ENCODE measurements around the gene UBE2L3. TPM values are rescaled to one million over a fixed set of nuclear protein-coding genes. Genes with fewer than 3 reads are reported as not detected.

UBE2L3 gene
- polyA plus RNA-seq, 2 of the 4 experiments (the other 2 are of a cell fraction): 54.9 to 55.6 TPM

GRCh38 chr22:21587803-21588611 is 20.5 kb downstream of the UBE2L3 start (continued):
- TF ChIP-seq HMGXB4 (CRISPR knock-in tag; IDR thresholded peaks at IDR 0.05; ENCODE audit: borderline replicate concordance) (no peak), SMC3 (IDR thresholded peaks at IDR 0.05) (no peak), MYC (IDR thresholded peaks at IDR 0.05; ENCODE audit: borderline replicate concordance, low read length) (no peak)

GRCh38 chr22:21589396-21589795 is 21.9 kb downstream of the UBE2L3 start:
- H3K4me3 ChIP-seq: no peak overlapping the region
- no peak for DNase-seq (ENCODE audit: low read depth in 1 of 2, low spot score in 1 of 2)
- ATAC-seq: no peak
- WGBS (ENCODE audit: missing lambda C conversion rate): 86% methylated on average over 6 of the region's 8 CpGs
- TF ChIP-seq FOSL2 (IDR thresholded peaks at IDR 0.05) (no peak), FOSL2 (CRISPR knock-in tag; IDR thresholded peaks at IDR 0.05) (no peak), KDM1A (IDR thresholded peaks at IDR 0.05; ENCODE audit: low read depth) (no peak), POLR2A (IDR thresholded peaks at IDR 0.05; ENCODE audit: low read length) (no peak), NFE2L2 (conservative IDR thresholded peaks at IDR 0.05; ENCODE audit: low read length) (no peak), HMGXB4 (CRISPR knock-in tag; IDR thresholded peaks at IDR 0.05; ENCODE audit: borderline replicate concordance) (no peak), HES2 (IDR thresholded peaks at IDR 0.05) (no peak), MAFK (IDR thresholded peaks at IDR 0.05; ENCODE audit: partially characterized antibody) (no peak), PHF8 (IDR thresholded peaks at IDR 0.05; ENCODE audit: borderline replicate concordance, low read depth) (no peak), HOXB5 (CRISPR knock-in tag; IDR thresholded peaks at IDR 0.05) (no peak), ZFP36 (IDR thresholded peaks at IDR 0.05; ENCODE audit: borderline replicate concordance, partially characterized antibody) (no peak), BCL3 (IDR thresholded peaks at IDR 0.05) (no peak), EHMT2 (IDR thresholded peaks at IDR 0.05; ENCODE audit: low read depth) (no peak), HOXA7 (CRISPR knock-in tag; IDR thresholded peaks at IDR 0.05) (no peak), RARB (CRISPR knock-in tag; IDR thresholded peaks at IDR 0.05) (no peak), FOSB (CRISPR knock-in tag; IDR thresholded peaks at IDR 0.05) (no peak), HOXB13 (CRISPR knock-in tag; IDR thresholded peaks at IDR 0.05; ENCODE audit: low read depth) (no peak), REST (IDR thresholded peaks at IDR 0.05) (no peak), E2F6 (IDR thresholded peaks at IDR 0.05; ENCODE audit: borderline replicate concordance, low read depth) (no peak), ATOH8 (CRISPR knock-in tag; IDR thresholded peaks at IDR 0.05; ENCODE audit: low read depth) (no peak), MYC (IDR thresholded peaks at IDR 0.05; ENCODE audit: borderline replicate concordance, low read length) (no peak)
- H3K9me3 ChIP-seq: no peaks in the 10 kb centered on the region
- FAIRE-seq: no peak
- H3K4me1 ChIP-seq: no peaks in the 10 kb centered on the region
- H3K4me2 ChIP-seq: no peak overlapping the region
- H3K27ac ChIP-seq: no peak overlapping the region
- POLR2A ChIA-PET: no interaction called here
- CTCF ChIA-PET: interaction anchor here (1.0 kb wide), 1 partner anchor 58 kb away, joined by 3 read pairs; no protein-coding TSS in a partner anchor

Data from A549 (cell line).